Measurements from ENCODE around the gene SREBF2. TPM values are rescaled to one million over a fixed set of nuclear protein-coding genes. Genes with fewer than 3 reads are reported as not detected.
A peak's percentile ranks its signal among the peaks of the same experiment; 100 is the strongest.

The SREBF2 gene
- total RNA-seq, 2 experiments from 2014 or later: 167 to 312 TPM

DNA sequence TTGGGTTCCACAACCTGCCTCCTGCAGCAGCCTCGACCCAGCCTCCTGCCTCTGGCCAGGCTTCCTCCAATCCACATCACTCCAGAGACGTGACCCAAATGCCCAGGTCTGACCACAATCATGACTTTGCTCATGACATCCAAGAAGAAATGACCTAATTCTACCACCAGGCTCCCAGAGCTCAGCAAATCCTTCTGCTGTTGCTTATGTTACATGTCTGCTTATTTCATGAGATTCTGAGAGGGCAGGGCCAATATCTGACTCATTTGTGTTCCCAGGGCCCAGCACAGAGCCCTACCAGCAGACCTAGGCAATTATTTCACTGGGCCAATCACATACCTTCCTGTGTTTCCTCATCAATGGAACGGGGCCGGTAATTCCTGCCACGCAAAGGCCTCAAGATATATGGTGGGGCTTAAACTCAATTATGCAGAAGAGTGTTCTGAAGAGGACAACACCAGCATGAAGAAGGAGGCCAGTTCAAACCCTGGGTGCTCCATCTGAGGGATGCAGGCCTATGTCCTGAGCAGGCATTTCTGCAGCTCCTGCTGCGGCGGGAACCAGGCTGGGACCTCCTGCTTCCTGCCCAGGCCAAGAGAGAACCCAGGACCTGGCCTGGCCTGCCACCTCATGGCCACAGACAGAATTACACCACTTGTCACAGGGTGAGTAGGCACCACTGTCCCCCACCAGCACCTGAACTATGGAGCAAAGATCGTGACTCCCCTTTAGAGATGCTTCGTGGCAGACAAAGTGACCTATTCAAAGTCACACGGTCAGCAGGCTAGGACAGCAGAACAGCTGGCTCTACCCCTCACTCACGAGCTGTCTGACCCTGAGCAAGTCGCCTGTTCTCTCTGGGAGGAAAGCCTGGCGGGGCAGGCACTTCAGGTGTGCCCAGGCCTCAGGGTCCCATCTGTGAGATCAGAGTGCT, 108.2 kb downstream of the SREBF2 start:
- no peaks in the 10 kb centered on the region for H3K9me2 ChIP-seq (ENCODE audit: insufficient read depth, low read length)

DNA sequence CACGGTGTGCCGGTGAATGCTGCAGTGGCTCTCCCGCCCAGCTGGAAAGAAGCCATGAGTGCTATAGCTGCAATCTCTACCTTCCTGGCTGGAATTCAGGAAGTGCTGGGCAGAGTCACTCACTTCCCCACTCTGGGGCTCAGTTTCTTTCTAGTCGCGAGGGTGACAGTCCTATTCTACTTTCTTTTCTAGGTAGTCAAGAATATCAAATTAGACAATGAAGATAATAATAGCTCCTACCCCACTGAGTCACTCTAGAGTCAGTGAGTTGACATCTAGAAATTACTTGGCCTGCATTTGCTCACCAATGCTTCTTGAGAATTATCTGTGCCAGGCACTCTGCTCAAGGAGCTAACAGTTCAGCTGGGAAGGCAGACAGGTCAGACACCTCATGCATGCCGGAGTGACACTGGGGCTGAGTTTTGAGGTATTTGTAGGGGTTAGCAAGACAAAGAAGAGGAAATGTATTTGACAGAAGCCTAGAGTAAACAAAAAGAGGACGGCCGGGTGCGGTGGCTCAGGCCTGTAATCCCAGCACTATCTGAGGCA, 110.8 kb downstream of the SREBF2 start:
- no peaks in the 10 kb centered on the region for H3K9me2 ChIP-seq (ENCODE audit: insufficient read depth, low read length)
- H3K27ac ChIP-seq (ENCODE audit: low read depth, low read length, poor library complexity, severe bottlenecking): peak overlapping the region; percentile 24
- POLR2A ChIA-PET: interaction anchor here (0.6 to 0.9 kb wide), 2 partner anchors 198 to 304 kb away, joined by 3 read pairs; no protein-coding TSS in a partner anchor
- no TSS peak for BruUV-seq (replicated peaks)
- TF ChIP-seq, protein P1, sequence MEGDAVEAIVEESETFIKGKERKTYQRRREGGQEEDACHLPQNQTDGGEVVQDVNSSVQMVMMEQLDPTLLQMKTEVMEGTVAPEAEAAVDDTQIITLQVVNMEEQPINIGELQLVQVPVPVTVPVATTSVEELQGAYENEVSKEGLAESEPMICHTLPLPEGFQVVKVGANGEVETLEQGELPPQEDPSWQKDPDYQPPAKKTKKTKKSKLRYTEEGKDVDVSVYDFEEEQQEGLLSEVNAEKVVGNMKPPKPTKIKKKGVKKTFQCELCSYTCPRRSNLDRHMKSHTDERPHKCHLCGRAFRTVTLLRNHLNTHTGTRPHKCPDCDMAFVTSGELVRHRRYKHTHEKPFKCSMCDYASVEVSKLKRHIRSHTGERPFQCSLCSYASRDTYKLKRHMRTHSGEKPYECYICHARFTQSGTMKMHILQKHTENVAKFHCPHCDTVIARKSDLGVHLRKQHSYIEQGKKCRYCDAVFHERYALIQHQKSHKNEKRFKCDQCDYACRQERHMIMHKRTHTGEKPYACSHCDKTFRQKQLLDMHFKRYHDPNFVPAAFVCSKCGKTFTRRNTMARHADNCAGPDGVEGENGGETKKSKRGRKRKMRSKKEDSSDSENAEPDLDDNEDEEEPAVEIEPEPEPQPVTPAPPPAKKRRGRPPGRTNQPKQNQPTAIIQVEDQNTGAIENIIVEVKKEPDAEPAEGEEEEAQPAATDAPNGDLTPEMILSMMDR (conservative IDR thresholded peaks at IDR 0.05; ENCODE audit: low read length): no peak
- TF ChIP-seq EZH2phosphoT487 (IDR thresholded peaks at IDR 0.05; ENCODE audit: borderline replicate concordance, low read depth, low read length): no peak
- H3K4me3 ChIP-seq (ENCODE audit: low read depth, low read length, poor library complexity, severe bottlenecking): peak overlapping the region; percentile 2
- intact Hi-C loops (cut with micrococcal nuclease; ENCODE audit: unreplicated experiment): no loop called here
- peaks cover 73% of the 10 kb centered on the region for H3K36me3 ChIP-seq (ENCODE audit: insufficient read depth, low read length)
- CTCF ChIA-PET (ENCODE audit: unreplicated experiment): no interaction called here
- no peaks in the 10 kb centered on the region for H3K9me3 ChIP-seq (ENCODE audit: low read length)
- no peak overlapping the region for H2AFZ ChIP-seq (ENCODE audit: low read length)
- peaks cover 4% of the 10 kb centered on the region; the same call in 1 of the 2 replicates for H4K20me1 ChIP-seq (ENCODE audit: insufficient read depth, low read length)
- peaks cover 74% of the 10 kb centered on the region for H3K4me1 ChIP-seq (ENCODE audit: insufficient read depth, low read length, poor library complexity, severe bottlenecking)
- no peak for DNase-seq (ENCODE audit: low spot score)
- peaks cover 69% of the 10 kb centered on the region for H3K79me2 ChIP-seq (ENCODE audit: insufficient read depth, low read depth, low read length)
- H3K4me2 ChIP-seq (ENCODE audit: low read length): peak overlapping the region; percentile 88

More for the DNA sequence above, 108.2 kb downstream of the SREBF2 start:
- peaks cover 90% of the 10 kb centered on the region for H3K36me3 ChIP-seq (ENCODE audit: insufficient read depth, low read length)
- H3K27ac ChIP-seq (ENCODE audit: low read depth, low read length, poor library complexity, severe bottlenecking): peak overlapping the region; percentile 91
- H2AFZ ChIP-seq (ENCODE audit: low read length): no peak overlapping the region
- H3K4me3 ChIP-seq (ENCODE audit: low read depth, low read length, poor library complexity, severe bottlenecking): peak overlapping the region; percentile 52
- intact Hi-C loops (cut with micrococcal nuclease; ENCODE audit: unreplicated experiment): loop anchor here (2.0 kb wide), 4 partner anchors 20 to 244 kb away; no protein-coding TSS in a partner anchor
- ChIA-PET POLR2A (interaction anchor here (0.8 to 1.4 kb wide), 5 partner anchors 13 to 118 kb away, joined by 3 to 9 read pairs (median 3); partner anchors contain the start of gene TNFRSF13C), CTCF (ENCODE audit: unreplicated experiment) (interaction anchor here (0.6 to 1.2 kb wide), 2 partner anchors 13 to 780 kb away, joined by 3 to 8 read pairs; partner anchors contain the start of gene A4GALT)
- peaks cover 83% of the 10 kb centered on the region for H3K4me1 ChIP-seq (ENCODE audit: insufficient read depth, low read length, poor library complexity, severe bottlenecking)
- H4K20me1 ChIP-seq (ENCODE audit: insufficient read depth, low read length): peaks cover 4% of the 10 kb centered on the region; the same call in 1 of the 2 replicates
- no peak for TF ChIP-seq EZH2phosphoT487 (IDR thresholded peaks at IDR 0.05; ENCODE audit: borderline replicate concordance, low read depth, low read length)
- TF ChIP-seq, protein P1 (conservative IDR thresholded peaks at IDR 0.05; ENCODE audit: low read length): peak; percentile 92
- TSS peak; percentile 25 for BruUV-seq (replicated peaks)
- peak overlapping the region; percentile 70 for H3K4me2 ChIP-seq (ENCODE audit: low read length)
- DNase-seq (ENCODE audit: low spot score): peak; percentile 85
- no peaks in the 10 kb centered on the region for H3K9me3 ChIP-seq (ENCODE audit: low read length)
- H3K79me2 ChIP-seq (ENCODE audit: insufficient read depth, low read depth, low read length): peaks cover 48% of the 10 kb centered on the region
